Skin of body (tissue), 2 donors: ENCODE data around the gene UBD. TPM values are rescaled to one million over a fixed set of nuclear protein-coding genes. Genes with fewer than 3 reads are reported as not detected.

Experiments
- DNase-seq: peaks from one replicate; lab custom pipeline; 2025; lab: John Stamatoyannopoulos, UW
- total RNA-seq: library from RNA; depleted of rRNA; stranded (reverse); fragments of >200 nt; gene quantifications from one replicate; pipeline ENCODE4 v1.2.3, GENCODE V29; 2014

Gene UBD
- total RNA-seq, 1 donor from 2014 or later, result not detected

- no peak for DNase-seq
These were observed 2.2 kb upstream of the UBD start for GRCh38 chr6:29561606-29562181.

- no peak for DNase-seq
These were observed 1.6 kb upstream of the UBD start for GRCh38 chr6:29561091-29561490.

GRCh38 chr6:29558439-29559079 is 973 bp downstream of the UBD start:
- DNase-seq, result no peak

- DNase-seq, result no peak
These were observed 2.2 kb downstream of the UBD start for GRCh38 chr6:29557320-29557719.

- no peak for DNase-seq
These were observed 4.8 kb downstream of the UBD start for GRCh38 chr6:29554764-29555163.

- no peak for DNase-seq
These were observed 6.1 kb downstream of the UBD start for GRCh38 chr6:29553268-29554057.

- DNase-seq, result peak; percentile 50
These were observed 7.0 kb downstream of the UBD start for GRCh38 chr6:29552512-29553051.

- DNase-seq, result no peak
These were observed 12.0 kb downstream of the UBD start for GRCh38 chr6:29547573-29547972.

- DNase-seq, result no peak
These were observed 21.7 kb downstream of the UBD start for GRCh38 chr6:29537714-29538403.

GRCh38 chr6:29532320-29532951 is 27.1 kb downstream of the UBD start:
- no peak for DNase-seq

GRCh38 chr6:29531668-29532067 is 27.9 kb downstream of the UBD start:
- no peak for DNase-seq

- DNase-seq, result no peak
These were observed 28.7 kb downstream of the UBD start for GRCh38 chr6:29530671-29531310.

GRCh38 chr6:29529956-29530355 is 29.6 kb downstream of the UBD start:
- no peak for DNase-seq

- DNase-seq, result no peak
These were observed 30.5 kb downstream of the UBD start for GRCh38 chr6:29528988-29529560.

GRCh38 chr6:29528300-29528931 is 31.1 kb downstream of the UBD start:
- DNase-seq, result no peak

- DNase-seq, result no peak
These were observed 32.0 kb downstream of the UBD start for GRCh38 chr6:29527564-29527963.

GRCh38 chr6:29527126-29527525 is 32.4 kb downstream of the UBD start:
- DNase-seq, result no peak

GRCh38 chr6:29525311-29525639 is 34.3 kb downstream of the UBD start:
- DNase-seq, result no peak

- no peak for DNase-seq
These were observed 34.9 kb downstream of the UBD start for GRCh38 chr6:29524444-29525310.
